ENCODE data around the gene SRGAP3.

DNA sequence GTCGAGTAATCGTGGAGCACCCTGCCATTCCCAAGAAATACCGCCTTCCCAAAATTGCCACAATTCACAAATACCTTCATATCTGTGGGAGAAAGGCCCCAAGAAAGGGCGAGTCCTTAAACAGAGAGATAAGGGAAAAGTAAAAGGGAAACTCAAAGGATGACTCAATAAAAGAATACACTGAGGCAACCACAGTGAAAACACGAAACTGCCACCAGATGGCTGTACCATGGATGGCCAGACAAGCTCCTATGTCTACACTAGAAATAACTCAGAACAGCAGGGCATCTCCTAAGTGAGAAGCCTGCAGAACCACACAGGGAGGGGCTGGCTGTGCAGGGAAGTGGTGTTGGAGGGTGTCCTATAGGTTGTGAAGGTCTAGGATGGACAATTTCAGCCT, 25.0 kb downstream of the SRGAP3 start:
- TF ChIP-seq, protein P1, sequence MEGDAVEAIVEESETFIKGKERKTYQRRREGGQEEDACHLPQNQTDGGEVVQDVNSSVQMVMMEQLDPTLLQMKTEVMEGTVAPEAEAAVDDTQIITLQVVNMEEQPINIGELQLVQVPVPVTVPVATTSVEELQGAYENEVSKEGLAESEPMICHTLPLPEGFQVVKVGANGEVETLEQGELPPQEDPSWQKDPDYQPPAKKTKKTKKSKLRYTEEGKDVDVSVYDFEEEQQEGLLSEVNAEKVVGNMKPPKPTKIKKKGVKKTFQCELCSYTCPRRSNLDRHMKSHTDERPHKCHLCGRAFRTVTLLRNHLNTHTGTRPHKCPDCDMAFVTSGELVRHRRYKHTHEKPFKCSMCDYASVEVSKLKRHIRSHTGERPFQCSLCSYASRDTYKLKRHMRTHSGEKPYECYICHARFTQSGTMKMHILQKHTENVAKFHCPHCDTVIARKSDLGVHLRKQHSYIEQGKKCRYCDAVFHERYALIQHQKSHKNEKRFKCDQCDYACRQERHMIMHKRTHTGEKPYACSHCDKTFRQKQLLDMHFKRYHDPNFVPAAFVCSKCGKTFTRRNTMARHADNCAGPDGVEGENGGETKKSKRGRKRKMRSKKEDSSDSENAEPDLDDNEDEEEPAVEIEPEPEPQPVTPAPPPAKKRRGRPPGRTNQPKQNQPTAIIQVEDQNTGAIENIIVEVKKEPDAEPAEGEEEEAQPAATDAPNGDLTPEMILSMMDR (IDR thresholded peaks at IDR 0.05): no peak
- TF ChIP-seq POLR2A (IDR thresholded peaks at IDR 0.05): no peak

Measured in uterus (tissue), 2 donors.